Measurements from ENCODE around the gene GALNT10. TPM values are rescaled to one million over a fixed set of nuclear protein-coding genes. Genes with fewer than 3 reads are reported as not detected.

Gene GALNT10
- total RNA-seq, 1 donor from 2014 or later = 96.1 TPM

- H3K4me3 ChIP-seq (ENCODE audit: insufficient read depth, low read depth, low read length) = no peak overlapping the region
- peaks cover 6% of the 10 kb centered on the region for H3K4me1 ChIP-seq (ENCODE audit: insufficient read depth, low read length)
- Mint-ChIP-seq H3K36me3 (ENCODE audit: low read depth, unreplicated experiment) (peaks cover 30% of the 10 kb centered on the region), H3K4me1 (ENCODE audit: low read depth, unreplicated experiment) (peaks cover 11% of the 10 kb centered on the region), H3K27me3 (ENCODE audit: low read depth, unreplicated experiment) (no peaks in the 10 kb centered on the region), H3K4me3 (ENCODE audit: unreplicated experiment) (no peak overlapping the region), H3K9me3 (ENCODE audit: unreplicated experiment) (no peaks in the 10 kb centered on the region), H3K27ac (ENCODE audit: unreplicated experiment) (no peak overlapping the region)
- no peaks in the 10 kb centered on the region for H3K27me3 ChIP-seq (ENCODE audit: insufficient read depth, low read length)
- H2AFZ ChIP-seq (ENCODE audit: low read depth, low read length) = no peak overlapping the region
- H3K9me3 ChIP-seq (ENCODE audit: insufficient read depth, low read depth, low read length) = no peaks in the 10 kb centered on the region
- FAIRE-seq (no peak), DNase-seq (ENCODE audit: low read depth) (no peak)
- peaks cover 24% of the 10 kb centered on the region for H3K36me3 ChIP-seq (ENCODE audit: insufficient read depth, low read length)
- H3K9ac ChIP-seq (ENCODE audit: low read length) = no peak overlapping the region
- no peak overlapping the region for H3K4me2 ChIP-seq (ENCODE audit: low read length)
- H4K20me1 ChIP-seq (ENCODE audit: insufficient read depth, low read length) = peaks cover 7% of the 10 kb centered on the region
- H3K79me2 ChIP-seq (ENCODE audit: insufficient read depth, low read length) = peaks cover 55% of the 10 kb centered on the region
- TF ChIP-seq CTCF (IDR thresholded peaks at IDR 0.05; ENCODE audit: insufficient read depth, low read depth, low read length) (no peak), EZH2 (IDR thresholded peaks at IDR 0.05; ENCODE audit: insufficient read depth, low read length) (no peak)
- no peak overlapping the region for H3K27ac ChIP-seq (ENCODE audit: low read depth, low read length)
Measured at GRCh38 chr5:154293219-154293618, 102.7 kb downstream of the GALNT10 start.

GRCh38 chr5:154295551-154295950 lies 105.0 kb downstream of the GALNT10 start:
- Mint-ChIP-seq H3K27ac (ENCODE audit: unreplicated experiment) (no peak overlapping the region), H3K36me3 (ENCODE audit: low read depth, unreplicated experiment) (peaks cover 35% of the 10 kb centered on the region), H3K4me1 (ENCODE audit: low read depth, unreplicated experiment) (no peaks in the 10 kb centered on the region), H3K4me3 (ENCODE audit: unreplicated experiment) (no peak overlapping the region), H3K9me3 (ENCODE audit: unreplicated experiment) (no peaks in the 10 kb centered on the region), H3K27me3 (ENCODE audit: low read depth, unreplicated experiment) (no peaks in the 10 kb centered on the region)
- Histone ChIP-seq H3K4me2 (ENCODE audit: low read length) (no peak overlapping the region), H3K4me3 (ENCODE audit: insufficient read depth, low read depth, low read length) (no peak overlapping the region), H3K36me3 (ENCODE audit: insufficient read depth, low read length) (peaks cover 31% of the 10 kb centered on the region), H3K79me2 (ENCODE audit: insufficient read depth, low read length) (peaks cover 32% of the 10 kb centered on the region), H3K4me1 (ENCODE audit: insufficient read depth, low read length) (no peaks in the 10 kb centered on the region), H3K27ac (ENCODE audit: low read depth, low read length) (no peak overlapping the region), H3K27me3 (ENCODE audit: insufficient read depth, low read length) (no peaks in the 10 kb centered on the region), H3K9me3 (ENCODE audit: insufficient read depth, low read depth, low read length) (no peaks in the 10 kb centered on the region), H3K9ac (ENCODE audit: low read length) (no peak overlapping the region), H4K20me1 (ENCODE audit: insufficient read depth, low read length) (peaks cover 7% of the 10 kb centered on the region), H2AFZ (ENCODE audit: low read depth, low read length) (no peak overlapping the region)
- DNase-seq (ENCODE audit: low read depth) = no peak
- FAIRE-seq = no peak
- TF ChIP-seq CTCF (IDR thresholded peaks at IDR 0.05; ENCODE audit: insufficient read depth, low read depth, low read length) (no peak), EZH2 (IDR thresholded peaks at IDR 0.05; ENCODE audit: insufficient read depth, low read length) (no peak)

- H3K4me2 ChIP-seq (ENCODE audit: low read length) = no peak overlapping the region
- FAIRE-seq = no peak
- Mint-ChIP-seq H3K4me3 (ENCODE audit: unreplicated experiment) (no peak overlapping the region), H3K4me1 (ENCODE audit: low read depth, unreplicated experiment) (no peaks in the 10 kb centered on the region), H3K27me3 (ENCODE audit: low read depth, unreplicated experiment) (no peaks in the 10 kb centered on the region), H3K9me3 (ENCODE audit: unreplicated experiment) (no peaks in the 10 kb centered on the region), H3K36me3 (ENCODE audit: low read depth, unreplicated experiment) (peaks cover 39% of the 10 kb centered on the region), H3K27ac (ENCODE audit: unreplicated experiment) (no peak overlapping the region)
- no peaks in the 10 kb centered on the region for H3K27me3 ChIP-seq (ENCODE audit: insufficient read depth, low read length)
- no peaks in the 10 kb centered on the region for H3K4me1 ChIP-seq (ENCODE audit: insufficient read depth, low read length)
- peaks cover 21% of the 10 kb centered on the region for H3K79me2 ChIP-seq (ENCODE audit: insufficient read depth, low read length)
- no peak for DNase-seq (ENCODE audit: low read depth)
- H3K9ac ChIP-seq (ENCODE audit: low read length) = no peak overlapping the region
- no peak overlapping the region for H3K27ac ChIP-seq (ENCODE audit: low read depth, low read length)
- peaks cover 31% of the 10 kb centered on the region for H3K36me3 ChIP-seq (ENCODE audit: insufficient read depth, low read length)
- H3K9me3 ChIP-seq (ENCODE audit: insufficient read depth, low read depth, low read length) = no peaks in the 10 kb centered on the region
- no peak overlapping the region for H3K4me3 ChIP-seq (ENCODE audit: insufficient read depth, low read depth, low read length)
- H2AFZ ChIP-seq (ENCODE audit: low read depth, low read length) = no peak overlapping the region
- peaks cover 7% of the 10 kb centered on the region for H4K20me1 ChIP-seq (ENCODE audit: insufficient read depth, low read length)
- no peak for TF ChIP-seq CTCF (IDR thresholded peaks at IDR 0.05; ENCODE audit: insufficient read depth, low read depth, low read length)
- TF ChIP-seq EZH2 (IDR thresholded peaks at IDR 0.05; ENCODE audit: insufficient read depth, low read length) = no peak
Measured at GRCh38 chr5:154296525-154297159, 106.1 kb downstream of the GALNT10 start.
